Panc1 (cell line): Measurements from ENCODE around the gene EHD1. TPM values are rescaled to one million over a fixed set of nuclear protein-coding genes. Genes with fewer than 3 reads are reported as not detected.

ENCODE experiments used
- ATAC-seq: fragments of 200-7000 bp; cut with Tn5 transposase; 2 replicates; pipeline ENCODE4 v1.9.1; 2020; ENCODE audit warnings: mild to moderate bottlenecking, moderate library complexity
- BruUV-seq: library from RNA; stranded (reverse); fragments of 400-500 nt; replicated peaks from 2 replicates; lab custom pipeline; 2021; lab: Mats Ljungman, UMichigan
- CTCF ChIA-PET: fragments of 300-600 bp; sonication (Branson Sonifier 250); formaldehyde crosslinking; loops from one replicate; lab custom pipeline; 2022; ENCODE audit warnings: antibody characterized with exemption; lab: Charles Lee
- POLR2A ChIA-PET: fragments of 300-600 bp; sonication (Branson Sonifier 250); formaldehyde crosslinking; loops from one replicate; lab custom pipeline; 2022; ENCODE audit warnings: antibody characterized with exemption; lab: Charles Lee
- DNase-seq: peaks from one replicate; pipeline ENCODE4 v3.0.0-alpha.2; 2010; ENCODE audit warnings: low read depth, low spot score
- H3K27ac ChIP-seq: 2 replicates; pipeline ENCODE4 v1.5.1; 2011; ENCODE audit warnings: mild to moderate bottlenecking, low read length, inconsistent platforms
- H3K27me3 ChIP-seq: fragments of 200-500 bp; sonication (Bioruptor generic); 2 replicates; pipeline ENCODE4 v1.6.0; 2014; ENCODE audit warnings: low read length, inconsistent platforms; ENCODE audit not compliant: control insufficient read depth, insufficient read depth
- H3K36me3 ChIP-seq: fragments of 200-500 bp; sonication (Bioruptor generic); 2 replicates; pipeline ENCODE4 v1.5.1; 2014; ENCODE audit warnings: inconsistent platforms, mild to moderate bottlenecking, low read length, moderate library complexity; ENCODE audit not compliant: control insufficient read depth, insufficient read depth
- H3K4me1 ChIP-seq: 2 replicates; pipeline ENCODE4 v1.5.1; 2011; ENCODE audit warnings: inconsistent platforms, mild to moderate bottlenecking, low read length, moderate library complexity; ENCODE audit not compliant: control insufficient read depth, insufficient read depth
- H3K4me3 ChIP-seq, 2 experiments: 2 replicates each; pipeline ENCODE4 v1.5.1; 2011 to 2012; ENCODE audit warnings: low read depth in 2 of 2, low read length in 2 of 2, mild to moderate bottlenecking in 2 of 2, inconsistent platforms in 1 of 2, moderate library complexity in 1 of 2
- H3K9me3 ChIP-seq: fragments of 200-500 bp; sonication (Bioruptor generic); 2 replicates; pipeline ENCODE4 v1.5.1; 2014; ENCODE audit warnings: low read depth, mild to moderate bottlenecking, inconsistent platforms, low read length, moderate library complexity; ENCODE audit not compliant: control insufficient read depth, insufficient read depth
- POLR2AphosphoS5 ChIP-seq: IDR thresholded peaks from 2 replicates; pipeline ENCODE4 v1.6.1; 2012; ENCODE audit warnings: mild to moderate bottlenecking, low read depth, low read length, moderate library complexity
- REST ChIP-seq, 2 experiments: IDR thresholded peaks; 2 replicates each; pipeline ENCODE4 v1.6.1; 2011 to 2012; ENCODE audit warnings: low read depth in 2 of 2, control low read depth in 1 of 2, low read length in 1 of 2, mild to moderate bottlenecking in 1 of 2, moderate library complexity in 1 of 2; ENCODE audit not compliant: insufficient read depth in 1 of 2
- SIN3A ChIP-seq: IDR thresholded peaks from 2 replicates; pipeline ENCODE4 v1.6.1; 2012; ENCODE audit warnings: low read depth, mild to moderate bottlenecking, low read length, moderate library complexity, borderline replicate concordance; ENCODE audit not compliant: insufficient read depth
- TCF7L2 ChIP-seq: IDR thresholded peaks from 2 replicates; pipeline ENCODE4 v1.6.1; 2011; ENCODE audit warnings: mild to moderate bottlenecking, low read depth, low read length, inconsistent platforms
- in situ Hi-C: cut with HindIII; loops from 2 replicates; pipeline ENCODE4 v1.10.0; 2016; ENCODE audit warnings: low sequenced_read_pairs, low pct_unique_long_range_greater_than_20kb
- intact Hi-C: fragments of 100-400 bp; cut with micrococcal nuclease; formaldehyde crosslinking; loops from one replicate; pipeline ENCODE4 v1.10.0; 2022; ENCODE audit not compliant: unreplicated experiment
- total RNA-seq: library from RNA; stranded (reverse); gene quantifications from one replicate; pipeline ENCODE4 v1.2.1, GENCODE V29; 2021; ENCODE audit not compliant: unreplicated experiment
- TF ChIP-seq, protein P1 (sequence below): fragments of 450-650 bp; IDR thresholded peaks from 2 replicates; pipeline ENCODE4 v1.5.1; 2017; ENCODE audit warnings: mild to moderate bottlenecking

EHD1 gene
- total RNA-seq, 1 experiment from 2014 or later: 186 TPM

DNA sequence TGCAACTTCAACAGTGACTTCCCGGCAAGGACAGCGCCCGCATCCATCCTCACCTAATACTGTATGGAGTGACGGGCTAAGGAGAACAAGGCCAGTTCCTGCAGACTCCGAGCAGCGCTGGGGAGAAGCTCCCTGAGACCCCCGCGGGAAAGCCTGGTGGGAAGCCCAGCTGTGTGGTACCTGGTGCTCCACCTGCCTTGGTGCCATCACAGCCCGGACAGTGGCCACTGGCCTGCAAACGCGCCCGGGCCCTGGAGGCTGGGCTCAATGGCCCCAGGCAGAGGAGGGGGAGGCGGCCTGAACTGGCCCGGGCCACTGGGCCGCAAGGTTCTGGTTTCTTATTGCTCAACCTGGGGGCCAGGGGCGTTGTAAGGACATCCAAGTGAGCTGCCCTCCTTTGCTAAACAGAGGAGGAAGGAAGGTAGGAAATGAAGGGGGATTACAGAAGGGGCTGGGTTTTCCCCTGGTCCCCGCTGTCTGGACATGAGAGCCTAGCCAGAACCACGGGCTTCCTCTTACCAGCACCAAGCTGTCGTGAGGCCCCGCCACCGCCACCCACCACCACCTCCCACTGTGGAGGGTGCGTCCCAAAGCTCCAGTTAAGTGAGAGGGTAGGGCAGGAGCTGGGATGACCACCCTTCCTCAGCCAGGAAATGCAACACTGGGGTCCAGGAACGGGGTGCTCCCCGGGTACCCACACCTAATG lies 25.5 kb downstream of the EHD1 start:
- in situ Hi-C loops (no loop called here), intact Hi-C loops (no loop called here)
- Histone ChIP-seq H3K4me3 (no peak overlapping the region), H3K27ac (peak overlapping the region; percentile 98), H3K27me3 (no peaks in the 10 kb centered on the region), H3K36me3 (no peaks in the 10 kb centered on the region; the same call in 1 of the 2 replicates), H3K9me3 (no peaks in the 10 kb centered on the region), H3K4me1 (peaks cover 93% of the 10 kb centered on the region)
- TF ChIP-seq POLR2AphosphoS5 (no peak), REST (IDR thresholded peaks at IDR 0.05; ENCODE audit: insufficient read depth in 1 of 2, low read depth in 2 of 2, low read length in 1 of 2) (no peak), SIN3A (no peak), TCF7L2 (no peak)
- TF ChIP-seq, protein P1, sequence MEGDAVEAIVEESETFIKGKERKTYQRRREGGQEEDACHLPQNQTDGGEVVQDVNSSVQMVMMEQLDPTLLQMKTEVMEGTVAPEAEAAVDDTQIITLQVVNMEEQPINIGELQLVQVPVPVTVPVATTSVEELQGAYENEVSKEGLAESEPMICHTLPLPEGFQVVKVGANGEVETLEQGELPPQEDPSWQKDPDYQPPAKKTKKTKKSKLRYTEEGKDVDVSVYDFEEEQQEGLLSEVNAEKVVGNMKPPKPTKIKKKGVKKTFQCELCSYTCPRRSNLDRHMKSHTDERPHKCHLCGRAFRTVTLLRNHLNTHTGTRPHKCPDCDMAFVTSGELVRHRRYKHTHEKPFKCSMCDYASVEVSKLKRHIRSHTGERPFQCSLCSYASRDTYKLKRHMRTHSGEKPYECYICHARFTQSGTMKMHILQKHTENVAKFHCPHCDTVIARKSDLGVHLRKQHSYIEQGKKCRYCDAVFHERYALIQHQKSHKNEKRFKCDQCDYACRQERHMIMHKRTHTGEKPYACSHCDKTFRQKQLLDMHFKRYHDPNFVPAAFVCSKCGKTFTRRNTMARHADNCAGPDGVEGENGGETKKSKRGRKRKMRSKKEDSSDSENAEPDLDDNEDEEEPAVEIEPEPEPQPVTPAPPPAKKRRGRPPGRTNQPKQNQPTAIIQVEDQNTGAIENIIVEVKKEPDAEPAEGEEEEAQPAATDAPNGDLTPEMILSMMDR: no peak
- POLR2A ChIA-PET: interaction anchor here (0.5 kb wide), 1 partner anchor 9 kb away, joined by 4 read pairs; no protein-coding TSS in a partner anchor
- CTCF ChIA-PET: interaction anchor here (0.8 to 1.3 kb wide), 2 partner anchors 12 to 333 kb away, joined by 4 to 8 read pairs; no protein-coding TSS in a partner anchor
- BruUV-seq: TSS peak; percentile 63
- ATAC-seq (no peak), DNase-seq (no peak)

DNA sequence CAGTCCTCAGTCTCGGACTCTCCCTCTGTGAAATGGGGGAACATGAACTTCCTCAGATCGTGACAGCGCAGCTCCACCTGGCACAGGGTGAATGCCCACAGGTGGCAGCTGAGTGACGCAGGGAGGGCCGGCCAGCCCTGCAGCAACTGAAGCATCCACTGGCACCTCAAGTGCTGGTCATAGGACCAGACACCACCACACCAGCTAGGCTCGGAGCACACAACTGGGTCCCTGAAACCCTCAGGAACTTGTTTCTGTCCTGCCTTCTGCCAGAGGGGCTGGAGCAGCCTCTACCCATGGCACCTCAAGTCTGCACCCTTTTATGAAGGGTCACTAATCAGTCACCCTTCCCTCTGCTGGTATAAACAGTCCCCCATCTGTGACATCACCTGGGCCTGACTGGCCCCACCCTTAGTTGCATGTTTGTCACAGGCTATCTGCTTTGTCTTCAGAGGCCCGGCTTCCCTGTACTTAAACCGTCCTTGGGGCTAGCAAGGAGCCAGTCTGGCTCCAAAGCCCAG lies 26.5 kb downstream of the EHD1 start:
- POLR2A ChIA-PET: interaction anchor here (0.5 kb wide), 1 partner anchor 26 kb away, joined by 3 read pairs; no protein-coding TSS in a partner anchor
- Histone ChIP-seq H3K27me3 (no peaks in the 10 kb centered on the region), H3K4me1 (peaks cover 92% of the 10 kb centered on the region), H3K9me3 (no peaks in the 10 kb centered on the region), H3K36me3 (no peaks in the 10 kb centered on the region; the same call in 1 of the 2 replicates), H3K4me3 (no peak overlapping the region), H3K27ac (peak overlapping the region; percentile 98)
- TF ChIP-seq POLR2AphosphoS5 (no peak; the same call in 1 of the 2 replicates), TCF7L2 (no peak), SIN3A (no peak), REST (IDR thresholded peaks at IDR 0.05; ENCODE audit: insufficient read depth in 1 of 2, low read depth in 2 of 2, low read length in 1 of 2) (no peak)
- TF ChIP-seq, protein P1: no peak
- BruUV-seq: no TSS peak
- CTCF ChIA-PET: interaction anchor here (0.6 to 1.7 kb wide), 3 partner anchors 7 to 654 kb away, joined by 3 to 5 read pairs (median 3); partner anchors contain the start of gene CDC42BPG
- intact Hi-C loops: no loop called here
- in situ Hi-C loops: no loop called here
- no peak for DNase-seq
- ATAC-seq: no peak
